GM23338 (cell line): ENCODE measurements around the gene HMGCL.

Source experiments
- CTCF ChIP-seq, 2 experiments: fragments of 200-600 bp in 1 of 2; sonication (generic) in 1 of 2; conservative IDR thresholded peaks; 2 replicates each; pipeline versions ENCODE4 v1.5.1 to v1.6.1; 2016 to 2017; ENCODE audit warnings: antibody characterized with exemption in 2 of 2, low read depth in 2 of 2, mild to moderate bottlenecking in 2 of 2, moderate library complexity in 1 of 2
- ETS1 ChIP-seq: IDR thresholded peaks from 2 replicates; pipeline ENCODE4 v1.6.1; 2016; ENCODE audit warnings: antibody characterized with exemption
- EZH2 ChIP-seq: fragments of 200-600 bp; sonication (generic); IDR thresholded peaks from one replicate; pipeline ENCODE4 v1.8.0; 2017; ENCODE audit warnings: antibody characterized with exemption, mild to moderate bottlenecking, low read depth; ENCODE audit not compliant: unreplicated experiment
- EZH2phosphoT487 ChIP-seq: fragments of 200-600 bp; sonication (generic); IDR thresholded peaks from one replicate; pipeline ENCODE4 v1.8.1; 2018; ENCODE audit warnings: antibody characterized with exemption; ENCODE audit not compliant: unreplicated experiment
- POLR2AphosphoS5 ChIP-seq: IDR thresholded peaks from 2 replicates; pipeline ENCODE4 v1.6.1; 2016; ENCODE audit warnings: antibody characterized with exemption, low read depth
- REST ChIP-seq: IDR thresholded peaks from one replicate; pipeline ENCODE4 v1.6.1; 2018; ENCODE audit warnings: antibody characterized with exemption; ENCODE audit not compliant: unreplicated experiment
- ZNF331 ChIP-seq: fragments of 250-450 bp; sonication (Bioruptor Pico); IDR thresholded peaks from 2 replicates; pipeline ENCODE4 v1.5.0; 2020; ENCODE audit warnings: low read depth, mild to moderate bottlenecking, moderate library complexity

- TF ChIP-seq CTCF (conservative IDR thresholded peaks at IDR 0.05; ENCODE audit: low read depth in 2 of 2) (no peak), ZNF331 (CRISPR knock-in tag) (no peak), REST (no peak), EZH2phosphoT487 (no peak), EZH2 (no peak), ETS1 (peak; percentile 56; the same call in 1 of the 2 replicates), POLR2AphosphoS5 (peak; percentile 60)
Observed at GRCh38 chr1:23800400-23801337, 24.6 kb downstream of the HMGCL start, which contains the start of gene GALE.
